Peyer's patch (tissue), 4 donors: Measurements from ENCODE around the gene SLC25A48.

Experiments used
- CTCF ChIP-seq, 6 experiments: fragments of 450-650 bp in 4 of 6; fragments of 200-600 bp in 2 of 6; sonication (generic) in 1 of 6; IDR thresholded peaks; one replicate each; pipeline ENCODE4 v1.5.1; 2017 to 2019; ENCODE audit warnings: antibody characterized with exemption in 6 of 6, mild to moderate bottlenecking in 3 of 6, moderate library complexity in 1 of 6
- POLR2A ChIP-seq, 2 donors: fragments of 450-650 bp; IDR thresholded peaks; one replicate each; pipeline ENCODE4 v1.5.1; 2017; ENCODE audit warnings: antibody characterized with exemption in 2 of 2, mild to moderate bottlenecking in 2 of 2, moderate library complexity in 2 of 2

DNA sequence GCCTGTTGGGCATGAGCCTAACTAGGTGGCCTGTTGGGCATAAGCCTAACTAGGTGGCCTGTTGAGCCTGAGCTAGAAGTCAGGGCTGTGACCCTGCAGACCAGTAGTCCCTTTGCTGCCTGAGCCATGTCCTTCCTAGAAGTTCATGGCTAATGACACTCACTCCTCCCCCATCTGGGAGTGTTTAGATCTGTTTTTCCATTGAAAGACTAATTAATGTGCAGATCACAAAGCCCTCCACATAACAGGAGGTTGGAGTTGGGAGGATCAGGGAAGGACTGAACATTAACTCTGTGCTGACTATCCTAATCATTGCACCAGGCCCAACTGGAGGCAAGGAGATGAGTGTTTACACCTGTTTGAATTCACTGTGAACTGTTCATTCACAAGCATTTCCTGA lies 27.6 kb downstream of the SLC25A48 start:
- TF ChIP-seq CTCF (IDR thresholded peaks at IDR 0.05) (no peak), POLR2A (IDR thresholded peaks at IDR 0.05) (no peak)
